Measurements from ENCODE around the gene CRADD.

DNA sequence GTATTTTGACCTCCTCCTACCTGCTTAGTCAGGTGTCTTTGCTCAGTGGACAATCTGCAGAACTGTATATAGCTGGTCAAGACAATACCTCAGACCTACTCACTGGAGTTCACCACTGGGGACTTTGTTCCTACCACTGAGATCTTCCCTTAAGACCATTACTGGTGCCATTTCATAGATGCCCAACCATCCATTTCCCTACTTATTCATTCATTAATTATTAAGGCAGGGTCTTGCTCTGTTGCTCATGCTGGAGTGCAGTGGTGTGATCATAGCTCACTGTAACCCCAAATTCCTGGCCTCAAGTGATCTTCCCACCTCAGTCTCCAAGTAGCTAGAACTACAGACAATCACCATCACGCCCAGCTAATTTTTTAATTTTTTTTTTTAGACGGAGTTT lies 22.8 kb upstream of the CRADD start:
- TF ChIP-seq, protein P1, sequence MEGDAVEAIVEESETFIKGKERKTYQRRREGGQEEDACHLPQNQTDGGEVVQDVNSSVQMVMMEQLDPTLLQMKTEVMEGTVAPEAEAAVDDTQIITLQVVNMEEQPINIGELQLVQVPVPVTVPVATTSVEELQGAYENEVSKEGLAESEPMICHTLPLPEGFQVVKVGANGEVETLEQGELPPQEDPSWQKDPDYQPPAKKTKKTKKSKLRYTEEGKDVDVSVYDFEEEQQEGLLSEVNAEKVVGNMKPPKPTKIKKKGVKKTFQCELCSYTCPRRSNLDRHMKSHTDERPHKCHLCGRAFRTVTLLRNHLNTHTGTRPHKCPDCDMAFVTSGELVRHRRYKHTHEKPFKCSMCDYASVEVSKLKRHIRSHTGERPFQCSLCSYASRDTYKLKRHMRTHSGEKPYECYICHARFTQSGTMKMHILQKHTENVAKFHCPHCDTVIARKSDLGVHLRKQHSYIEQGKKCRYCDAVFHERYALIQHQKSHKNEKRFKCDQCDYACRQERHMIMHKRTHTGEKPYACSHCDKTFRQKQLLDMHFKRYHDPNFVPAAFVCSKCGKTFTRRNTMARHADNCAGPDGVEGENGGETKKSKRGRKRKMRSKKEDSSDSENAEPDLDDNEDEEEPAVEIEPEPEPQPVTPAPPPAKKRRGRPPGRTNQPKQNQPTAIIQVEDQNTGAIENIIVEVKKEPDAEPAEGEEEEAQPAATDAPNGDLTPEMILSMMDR (IDR thresholded peaks at IDR 0.05), result no peak
- no peak for TF ChIP-seq POLR2A (IDR thresholded peaks at IDR 0.05)
- TF ChIP-seq EP300 (IDR thresholded peaks at IDR 0.05), result no peak
